Hepatocyte (in vitro differentiated cells): ENCODE data around the gene ESR1. TPM values are rescaled to one million over a fixed set of nuclear protein-coding genes. Genes with fewer than 3 reads are reported as not detected.

Experiments
- DNase-seq: peaks from one replicate; pipeline ENCODE4 v3.0.0-alpha.2; 2016; ENCODE audit warnings: low spot score
- H2AFZ ChIP-seq: fragments of 200-600 bp; sonication (generic); 2 replicates; pipeline ENCODE4 v1.6.0; 2016; ENCODE audit warnings: antibody characterized with exemption, mild to moderate bottlenecking
- H3K27ac ChIP-seq: fragments of 200-600 bp; sonication (generic); 2 replicates; pipeline ENCODE4 v1.5.1; 2016; ENCODE audit warnings: mild to moderate bottlenecking
- H3K27me3 ChIP-seq: fragments of 200-600 bp; sonication (generic); 2 replicates; pipeline ENCODE4 v1.6.1; 2016
- H3K36me3 ChIP-seq: fragments of 200-600 bp; sonication (generic); replicated peaks from 2 replicates; pipeline ENCODE4 v1.5.1; 2016; ENCODE audit warnings: low read depth; ENCODE audit not compliant: insufficient read depth
- H3K4me1 ChIP-seq: fragments of 200-600 bp; sonication (generic); 2 replicates; pipeline ENCODE4 v1.5.1; 2016; ENCODE audit warnings: mild to moderate bottlenecking, moderate library complexity; ENCODE audit not compliant: insufficient read depth
- H3K4me2 ChIP-seq: fragments of 200-600 bp; sonication (generic); 2 replicates; pipeline ENCODE4 v1.6.0; 2016
- H3K4me3 ChIP-seq: fragments of 200-600 bp; sonication (generic); 2 replicates; pipeline ENCODE4 v1.5.1; 2016; ENCODE audit warnings: mild to moderate bottlenecking
- H3K79me2 ChIP-seq: fragments of 200-600 bp; sonication (generic); 2 replicates; pipeline ENCODE4 v1.6.0; 2017; ENCODE audit warnings: mild to moderate bottlenecking
- H3K9me2 ChIP-seq: fragments of 200-600 bp; sonication (generic); replicated peaks from 2 replicates; pipeline ENCODE4 v1.6.0; 2017; ENCODE audit warnings: mild to moderate bottlenecking; ENCODE audit not compliant: insufficient read depth
- H3K9me3 ChIP-seq: fragments of 200-600 bp; sonication (generic); 2 replicates; pipeline ENCODE4 v1.5.1; 2016; ENCODE audit warnings: low read depth, mild to moderate bottlenecking
- H4K20me1 ChIP-seq: fragments of 200-600 bp; sonication (generic); 2 replicates; pipeline ENCODE4 v1.6.0; 2016; ENCODE audit warnings: mild to moderate bottlenecking; ENCODE audit not compliant: insufficient read depth, poor library complexity, severe bottlenecking
- CTCF ChIP-seq: fragments of 200-600 bp; sonication (generic); IDR thresholded peaks from 2 replicates; pipeline ENCODE4 v1.5.1; 2016; ENCODE audit warnings: antibody characterized with exemption, mild to moderate bottlenecking; ENCODE audit not compliant: poor library complexity
- EZH2 ChIP-seq: fragments of 200-600 bp; sonication (generic); IDR thresholded peaks from 2 replicates; pipeline ENCODE4 v1.6.1; 2016; ENCODE audit warnings: antibody characterized with exemption, mild to moderate bottlenecking, borderline replicate concordance
- EZH2phosphoT487 ChIP-seq: fragments of 200-600 bp; sonication (generic); IDR thresholded peaks from one replicate; pipeline ENCODE4 v1.6.1; 2018; ENCODE audit warnings: antibody characterized with exemption, mild to moderate bottlenecking, low read depth, moderate library complexity; ENCODE audit not compliant: unreplicated experiment, severe bottlenecking
- WGBS: methylation state at CpG from one replicate; pipeline ENCODE4 v1.1.6; 2016; ENCODE audit warnings: low lambda C conversion rate; ENCODE audit errors: missing lambda C conversion rate; 5-methylcytosine and 5-hydroxymethylcytosine counted together
- polyA plus RNA-seq: library from polyadenylated mRNA; unstranded; fragments of >200 nt; fragmentation: Nextera tagmentation; extraction: Ambion mirVana; gene quantifications from 2 replicates; pipeline ENCODE4 v1.2.1, GENCODE V29; 2016
- total RNA-seq: library from RNA; depleted of rRNA; stranded (reverse); fragments of >200 nt; gene quantifications from 2 replicates; pipeline ENCODE4 v1.2.3, GENCODE V29; 2014

The ESR1 gene
- total and polyA plus RNA-seq, 2 experiments from 2014 or later: 0.07 TPM; not detected in 1

- Histone ChIP-seq H3K4me3 (no peak overlapping the region), H3K36me3 (no peaks in the 10 kb centered on the region), H4K20me1 (no peaks in the 10 kb centered on the region), H3K9me3 (no peaks in the 10 kb centered on the region), H3K27ac (no peak overlapping the region), H3K4me1 (no peaks in the 10 kb centered on the region), H3K9me2 (no peaks in the 10 kb centered on the region), H3K4me2 (no peak overlapping the region), H3K27me3 (no peaks in the 10 kb centered on the region), H3K79me2 (no peaks in the 10 kb centered on the region), H2AFZ (no peak overlapping the region)
- WGBS: 74% methylated on average over 3 of the region's 3 CpGs
- DNase-seq: no peak
- no peak for TF ChIP-seq CTCF
Measured at GRCh38 chr6:151832710-151833109, 25.2 kb downstream of the ESR1 start.

GRCh38 chr6:151835396-151835795 is 27.9 kb downstream of the ESR1 start:
- Histone ChIP-seq H2AFZ (no peak overlapping the region), H3K9me2 (no peaks in the 10 kb centered on the region), H3K27me3 (no peaks in the 10 kb centered on the region), H3K27ac (no peak overlapping the region), H4K20me1 (no peaks in the 10 kb centered on the region), H3K36me3 (no peaks in the 10 kb centered on the region), H3K79me2 (no peaks in the 10 kb centered on the region), H3K9me3 (no peaks in the 10 kb centered on the region), H3K4me2 (no peak overlapping the region), H3K4me3 (no peak overlapping the region), H3K4me1 (no peaks in the 10 kb centered on the region)
- DNase-seq: no peak
- WGBS: 65% methylated on average over 4 of the region's 4 CpGs
- TF ChIP-seq EZH2phosphoT487 (no peak), CTCF (no peak), EZH2 (no peak)

GRCh38 chr6:151837223-151837622 is 29.7 kb downstream of the ESR1 start:
- Histone ChIP-seq H3K4me3 (no peak overlapping the region), H3K36me3 (no peaks in the 10 kb centered on the region), H4K20me1 (no peaks in the 10 kb centered on the region), H3K9me3 (no peaks in the 10 kb centered on the region), H3K4me1 (no peaks in the 10 kb centered on the region), H3K79me2 (no peaks in the 10 kb centered on the region), H3K27me3 (no peaks in the 10 kb centered on the region), H3K9me2 (no peaks in the 10 kb centered on the region), H3K4me2 (no peak overlapping the region), H3K27ac (no peak overlapping the region), H2AFZ (no peak overlapping the region)
- WGBS: 79% methylated on average over 5 of the region's 5 CpGs
- no peak for DNase-seq
- TF ChIP-seq EZH2phosphoT487: no peak
- TF ChIP-seq EZH2: no peak
- no peak for TF ChIP-seq CTCF

- H2AFZ ChIP-seq: no peak overlapping the region
- no peak overlapping the region for H3K4me2 ChIP-seq
- H4K20me1 ChIP-seq: no peaks in the 10 kb centered on the region
- no peaks in the 10 kb centered on the region for H3K4me1 ChIP-seq
- no peaks in the 10 kb centered on the region for H3K9me3 ChIP-seq
- DNase-seq: no peak
- TF ChIP-seq EZH2phosphoT487 (no peak), CTCF (no peak), EZH2 (no peak)
- WGBS: 97% methylated on average over 2 of the region's 2 CpGs
- no peaks in the 10 kb centered on the region for H3K27me3 ChIP-seq
- no peak overlapping the region for H3K4me3 ChIP-seq
- H3K27ac ChIP-seq: no peak overlapping the region
- H3K9me2 ChIP-seq: no peaks in the 10 kb centered on the region
- no peaks in the 10 kb centered on the region for H3K79me2 ChIP-seq
- H3K36me3 ChIP-seq: no peaks in the 10 kb centered on the region
Measured at GRCh38 chr6:151842816-151843215, 35.3 kb downstream of the ESR1 start.
